HG03175 (cell line): ENCODE data around the gene FTO.

Experiments used
- ATAC-seq: cut with Tn5 transposase; IDR thresholded peaks from one replicate; pipeline ENCODE4 v1.9.1; 2021; ENCODE audit warnings: mild to moderate bottlenecking, moderate library complexity; ENCODE audit not compliant: unreplicated experiment

The FTO gene

DNA sequence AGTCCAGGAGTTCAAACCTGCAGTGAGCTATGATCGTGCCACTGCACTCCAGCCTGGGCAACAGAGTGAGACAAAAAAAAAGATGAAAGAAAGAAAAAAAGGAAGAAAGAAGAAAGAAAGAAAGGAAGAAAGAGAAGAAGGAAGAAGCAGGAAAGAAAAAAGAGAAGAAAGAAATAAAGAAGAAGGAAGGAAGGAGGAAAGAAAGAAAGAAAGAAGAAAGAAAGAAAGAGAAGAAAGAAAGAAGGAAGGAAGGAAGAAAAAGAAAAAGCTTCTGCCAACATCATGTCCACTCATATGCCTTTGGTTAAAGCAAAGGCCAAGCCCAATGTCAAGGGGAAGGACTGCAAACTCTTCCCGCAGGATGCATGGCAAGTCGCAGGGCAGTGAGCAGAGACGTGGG is 439.5 kb downstream of the FTO start:
- no peak for ATAC-seq

DNA sequence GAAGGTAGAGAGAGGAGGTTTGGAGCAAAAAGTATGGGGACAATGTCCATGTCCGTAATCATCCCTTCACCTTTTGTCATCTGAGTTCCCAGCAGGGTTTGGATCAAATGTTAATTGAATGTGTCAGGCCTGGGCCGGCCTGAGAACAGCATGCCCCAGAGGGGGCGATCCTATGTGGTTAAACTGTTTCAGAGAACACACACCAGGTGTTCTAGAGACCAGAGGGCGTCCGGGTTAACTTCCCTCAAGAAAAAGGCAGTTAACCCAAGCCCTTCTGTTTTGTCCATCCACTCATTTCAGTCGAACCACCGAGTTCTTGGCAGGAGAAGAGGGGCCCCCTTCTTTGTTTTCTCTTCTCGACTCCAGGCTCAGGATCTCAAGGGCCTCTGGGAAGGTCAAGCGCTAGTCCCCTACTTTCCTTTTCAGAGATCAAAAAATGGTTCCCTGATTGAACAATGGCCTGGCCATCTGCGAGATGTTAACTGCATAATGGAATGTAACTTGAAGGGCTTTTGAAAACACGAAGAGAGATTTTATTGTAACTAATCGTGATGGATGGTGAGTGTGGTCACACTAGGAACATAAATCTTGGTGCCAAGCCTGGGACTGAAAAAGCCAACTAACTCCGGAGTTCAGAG is 440.1 kb downstream of the FTO start:
- ATAC-seq: no peak

DNA sequence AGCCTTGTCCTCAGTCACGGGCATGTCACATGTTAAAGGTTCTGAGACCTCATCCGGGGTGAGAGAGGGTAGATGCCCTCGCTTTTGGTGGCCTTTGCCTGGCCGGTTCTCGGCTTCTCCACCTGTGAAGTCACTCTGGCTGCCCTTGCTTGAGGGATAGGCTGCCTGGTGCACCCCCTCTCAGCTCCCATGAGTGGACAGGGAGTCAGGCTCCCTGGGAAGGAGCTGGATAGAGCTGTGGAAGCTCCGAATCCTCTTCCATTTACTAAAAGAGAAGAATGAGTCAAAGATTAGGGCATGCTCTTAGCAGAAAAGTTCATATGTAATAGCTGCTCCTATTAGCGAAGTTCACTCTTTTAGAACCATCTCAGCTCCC is 440.6 kb downstream of the FTO start:
- ATAC-seq: no peak

GRCh38 chr16:54145881-54146280 is 441.9 kb downstream of the FTO start:
- no peak for ATAC-seq

GRCh38 chr16:54148974-54149373 is 445.0 kb downstream of the FTO start:
- no peak for ATAC-seq

DNA sequence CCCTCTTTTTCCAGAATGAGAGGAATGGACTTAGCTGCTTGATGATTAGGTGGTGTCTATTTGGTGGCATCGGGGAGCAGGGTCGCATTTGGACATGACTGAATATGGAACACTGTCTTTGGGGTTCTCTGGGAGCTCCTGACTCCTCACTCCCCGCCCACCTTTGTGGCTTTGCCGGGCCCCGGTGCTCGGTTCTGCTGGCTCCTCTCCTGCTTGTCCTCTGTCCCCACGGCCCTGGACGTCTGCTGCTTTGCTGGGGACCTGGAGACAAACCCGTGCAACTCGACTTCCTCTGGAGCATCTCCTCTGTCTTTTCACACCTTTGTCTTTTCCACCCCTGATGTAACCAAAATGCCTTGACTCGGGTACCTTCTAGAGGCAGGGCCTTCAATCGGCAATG is 446.9 kb downstream of the FTO start:
- no peak for ATAC-seq

DNA sequence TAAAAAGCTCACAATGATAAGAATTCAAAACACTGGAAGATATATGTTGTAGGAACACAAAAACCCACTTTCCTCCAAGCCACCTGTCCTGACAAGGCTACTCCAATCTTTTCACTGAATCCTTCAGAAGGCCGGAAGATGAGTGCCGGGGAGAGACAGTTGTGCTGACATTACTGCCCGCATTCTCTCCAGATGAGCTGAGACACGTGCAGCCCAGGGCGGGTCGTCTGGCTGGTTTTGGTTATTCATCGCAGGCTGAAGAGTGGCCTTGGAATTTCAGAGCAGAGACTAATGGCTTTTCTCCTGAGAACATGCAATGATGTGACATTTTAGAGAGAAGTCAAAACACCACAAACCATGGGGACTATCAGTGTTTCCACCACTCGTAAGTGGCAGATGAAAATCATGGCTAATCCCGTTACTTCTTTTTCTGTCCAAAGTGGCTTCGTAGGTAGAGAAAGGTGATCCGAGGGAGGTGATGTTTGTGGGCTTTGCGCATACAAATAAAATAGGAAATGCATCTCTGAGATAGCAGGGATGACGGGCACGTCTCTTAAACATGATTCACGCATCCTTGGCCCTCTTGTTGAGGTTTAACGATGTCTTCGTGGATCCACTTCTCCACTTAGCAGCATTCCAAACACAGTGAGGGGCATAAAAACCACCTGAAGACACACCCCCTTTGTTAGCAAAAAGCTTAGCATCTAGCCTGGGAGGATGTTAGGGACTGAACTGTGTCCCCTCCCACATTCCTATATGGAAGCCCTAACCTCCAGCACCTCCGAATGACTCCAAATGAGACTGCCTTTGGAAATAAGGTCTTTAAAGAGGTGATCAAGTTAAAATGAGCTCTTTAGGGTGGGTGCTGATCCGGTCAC is 448.6 kb downstream of the FTO start:
- no peak for ATAC-seq

DNA sequence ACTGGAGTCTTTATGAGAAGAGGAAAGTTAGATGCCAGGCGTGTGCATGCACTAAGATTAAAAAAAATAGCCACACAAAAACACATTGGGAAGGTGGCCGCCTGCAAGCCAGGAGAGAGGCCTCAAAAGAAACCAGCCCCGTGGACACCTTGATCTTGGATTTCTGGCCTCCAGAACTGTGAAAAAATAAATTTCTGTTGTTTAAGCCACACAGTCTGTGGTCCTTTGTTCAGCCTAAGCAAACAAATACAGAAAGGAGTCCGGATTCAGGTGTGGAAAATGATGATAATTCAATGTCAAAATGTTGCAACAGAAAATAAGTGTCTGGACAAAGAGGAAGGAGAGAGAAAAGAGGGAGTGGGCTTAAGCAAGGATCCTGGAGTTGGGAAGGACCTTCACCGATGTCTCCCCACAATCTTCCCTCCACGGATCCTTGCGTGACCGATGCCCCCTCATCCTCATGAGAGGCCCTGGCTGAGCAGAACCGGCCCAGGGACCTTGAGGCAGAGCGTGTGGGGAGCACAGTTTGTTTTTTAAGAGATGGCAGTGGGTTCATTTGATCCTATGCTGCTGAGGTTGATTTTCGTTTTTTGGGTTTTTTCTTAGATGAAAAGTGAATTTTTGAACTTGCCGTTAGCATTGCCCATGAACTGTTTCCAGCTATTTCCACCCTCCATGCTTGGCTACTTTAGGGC is 449.4 kb downstream of the FTO start:
- ATAC-seq: no peak

- no peak for ATAC-seq
Observed at GRCh38 chr16:54156349-54156748, 452.4 kb downstream of the FTO start.

- no peak for ATAC-seq
Observed at GRCh38 chr16:54158986-54159385, 455.0 kb downstream of the FTO start.

DNA sequence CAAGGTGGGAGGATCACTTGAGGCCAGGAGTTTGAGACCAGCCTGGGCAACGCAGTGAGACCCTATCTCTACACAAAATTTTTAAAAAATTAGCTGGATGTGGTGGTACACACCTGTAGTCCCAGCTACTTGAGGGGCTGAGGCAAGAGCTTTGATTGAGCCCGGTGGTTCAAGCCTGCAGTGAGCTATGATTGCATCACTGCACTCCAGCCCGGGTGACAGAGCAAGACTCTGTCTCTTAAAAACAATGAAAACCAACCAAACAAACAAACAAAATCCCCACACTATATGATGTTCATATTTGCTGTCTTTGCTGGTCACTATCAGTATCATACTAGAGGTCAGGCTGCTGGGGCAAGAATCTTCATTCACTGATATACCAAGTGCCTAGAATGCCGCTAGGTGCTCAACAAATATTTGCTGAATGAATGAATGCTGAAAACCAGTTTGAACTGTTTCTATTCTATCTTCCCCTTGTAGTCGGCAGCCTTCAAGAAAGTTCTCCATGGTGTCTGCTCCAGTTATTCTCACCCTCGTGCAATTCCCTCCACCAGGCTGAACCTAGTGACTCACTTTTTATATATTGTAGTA is 455.6 kb downstream of the FTO start:
- ATAC-seq: no peak

DNA sequence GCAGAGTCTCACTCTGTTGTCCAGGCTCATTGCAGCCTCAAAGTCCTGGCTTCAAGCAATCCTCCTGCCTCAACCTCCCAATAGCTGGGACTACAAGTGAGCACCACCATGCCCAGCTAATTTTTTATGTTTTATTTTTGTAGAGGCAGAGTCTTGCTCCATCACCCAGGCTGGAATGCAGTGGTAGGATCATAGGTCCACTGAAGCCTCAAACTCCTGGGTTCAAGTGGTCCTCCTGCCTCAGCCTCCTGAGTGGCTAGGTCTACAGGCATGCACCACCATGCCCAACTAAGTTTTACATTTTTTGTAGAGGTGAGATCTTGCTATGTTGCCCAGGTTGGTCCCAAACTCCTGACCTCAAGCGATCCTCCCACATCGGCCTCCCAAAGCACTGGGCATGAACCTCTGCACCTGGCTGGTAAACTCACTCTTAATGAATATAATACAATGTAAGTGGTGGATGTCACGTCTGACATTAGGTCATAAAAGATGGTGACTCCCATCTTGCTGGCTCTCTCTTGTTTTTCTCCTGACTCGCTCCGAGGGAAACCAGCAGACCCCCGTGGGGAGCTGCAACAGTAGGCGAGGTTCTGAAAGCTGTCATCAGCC is 456.4 kb downstream of the FTO start:
- ATAC-seq: no peak

- ATAC-seq: no peak
Observed at GRCh38 chr16:54160939-54161897, 457.3 kb downstream of the FTO start.

GRCh38 chr16:54163197-54163843 is 459.4 kb downstream of the FTO start:
- ATAC-seq: no peak

- ATAC-seq: no peak
Observed at GRCh38 chr16:54164789-54165173, 460.8 kb downstream of the FTO start.

- ATAC-seq: no peak
Observed at GRCh38 chr16:54165174-54165911, 461.4 kb downstream of the FTO start.

- no peak for ATAC-seq
Observed at GRCh38 chr16:54165912-54166865, 462.2 kb downstream of the FTO start.

DNA sequence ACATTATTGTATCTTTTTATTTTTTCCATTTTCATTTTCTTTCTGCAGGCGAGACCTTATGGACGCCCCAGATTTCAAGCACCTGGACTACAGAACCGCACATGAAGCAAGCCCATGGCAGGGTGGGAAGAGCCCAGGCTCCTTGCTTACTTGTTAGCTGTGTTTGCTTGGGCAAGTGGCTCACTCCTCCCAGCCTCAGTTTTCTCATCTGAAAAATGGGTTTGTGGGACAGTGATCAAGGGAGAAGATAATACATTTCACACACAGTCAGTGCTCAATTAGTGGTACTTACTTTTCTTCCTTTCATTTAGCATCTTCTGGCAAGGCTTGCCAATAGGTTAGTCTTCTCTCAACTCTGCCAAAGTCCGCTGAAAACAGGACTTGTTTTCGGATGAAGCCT is 465.2 kb downstream of the FTO start:
- ATAC-seq: no peak
